BE2C (cell line): Measurements from ENCODE around the gene ZNF335.

ENCODE experiments used
- DNase-seq: peaks from one replicate; pipeline ENCODE4 v3.0.0-alpha.2; 2020
- H3K27me3 ChIP-seq: fragments of 250-450 bp; sonication (Bioruptor Pico); 2 replicates; pipeline ENCODE4 v1.5.1; 2020; ENCODE audit warnings: mild to moderate bottlenecking
- H3K36me3 ChIP-seq: fragments of 250-450 bp; sonication (Bioruptor Pico); 2 replicates; pipeline ENCODE4 v1.5.1; 2020; ENCODE audit warnings: mild to moderate bottlenecking
- H3K4me1 ChIP-seq: fragments of 250-450 bp; sonication (Bioruptor Pico); 2 replicates; pipeline ENCODE4 v1.5.1; 2020
- H3K4me3 ChIP-seq: 2 replicates; pipeline ENCODE4 v1.5.1; 2011; ENCODE audit warnings: low read depth, low read length
- H3K9me3 ChIP-seq: fragments of 250-450 bp; sonication (Bioruptor Pico); 2 replicates; pipeline ENCODE4 v1.5.1; 2020
- TF ChIP-seq, protein P1 (sequence below): IDR thresholded peaks from 2 replicates; pipeline ENCODE4 v1.5.1; 2012; ENCODE audit warnings: mild to moderate bottlenecking, low read depth, low read length

Gene ZNF335

DNA sequence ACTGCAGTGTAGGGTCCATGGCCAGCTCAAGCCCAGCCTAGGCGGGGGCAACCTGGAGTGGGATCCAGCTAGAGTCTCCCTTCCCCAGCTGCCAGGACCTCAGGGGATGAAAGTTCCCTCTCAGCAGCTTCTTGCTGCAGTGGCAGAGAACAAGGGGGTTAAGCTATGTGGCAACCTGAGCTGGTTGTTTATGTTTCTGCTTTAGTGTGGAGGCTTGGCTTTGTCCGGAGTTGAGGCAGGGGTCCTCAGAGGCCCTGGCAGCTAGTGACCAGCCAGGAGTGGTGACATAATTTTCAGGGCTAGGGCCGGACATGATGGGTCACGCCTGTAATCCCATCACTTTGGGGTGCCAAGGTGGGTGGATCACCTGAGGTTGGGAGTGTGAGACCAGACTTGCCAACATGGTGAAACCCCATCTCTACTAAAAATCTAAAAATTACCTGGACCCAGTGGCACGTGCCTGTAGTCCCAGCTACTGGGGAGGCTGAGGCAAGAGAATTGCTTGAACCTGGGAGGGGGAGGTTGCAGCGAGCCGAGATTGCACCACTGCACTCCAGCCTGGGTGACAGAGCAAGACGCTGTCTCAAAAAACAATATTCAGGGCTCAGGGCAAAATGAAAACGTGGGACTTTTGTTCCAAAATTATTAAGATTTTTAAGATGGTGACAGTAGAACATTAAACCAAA, 46.0 kb downstream of the ZNF335 start:
- TF ChIP-seq, protein P1, sequence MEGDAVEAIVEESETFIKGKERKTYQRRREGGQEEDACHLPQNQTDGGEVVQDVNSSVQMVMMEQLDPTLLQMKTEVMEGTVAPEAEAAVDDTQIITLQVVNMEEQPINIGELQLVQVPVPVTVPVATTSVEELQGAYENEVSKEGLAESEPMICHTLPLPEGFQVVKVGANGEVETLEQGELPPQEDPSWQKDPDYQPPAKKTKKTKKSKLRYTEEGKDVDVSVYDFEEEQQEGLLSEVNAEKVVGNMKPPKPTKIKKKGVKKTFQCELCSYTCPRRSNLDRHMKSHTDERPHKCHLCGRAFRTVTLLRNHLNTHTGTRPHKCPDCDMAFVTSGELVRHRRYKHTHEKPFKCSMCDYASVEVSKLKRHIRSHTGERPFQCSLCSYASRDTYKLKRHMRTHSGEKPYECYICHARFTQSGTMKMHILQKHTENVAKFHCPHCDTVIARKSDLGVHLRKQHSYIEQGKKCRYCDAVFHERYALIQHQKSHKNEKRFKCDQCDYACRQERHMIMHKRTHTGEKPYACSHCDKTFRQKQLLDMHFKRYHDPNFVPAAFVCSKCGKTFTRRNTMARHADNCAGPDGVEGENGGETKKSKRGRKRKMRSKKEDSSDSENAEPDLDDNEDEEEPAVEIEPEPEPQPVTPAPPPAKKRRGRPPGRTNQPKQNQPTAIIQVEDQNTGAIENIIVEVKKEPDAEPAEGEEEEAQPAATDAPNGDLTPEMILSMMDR, result no peak
- no peaks in the 10 kb centered on the region for H3K4me1 ChIP-seq
- no peaks in the 10 kb centered on the region for H3K27me3 ChIP-seq

GRCh38 chr20:45924391-45925261, 47.4 kb downstream of the ZNF335 start:
- no peak for DNase-seq
- Histone ChIP-seq H3K9me3 (no peaks in the 10 kb centered on the region), H3K4me3 (no peak overlapping the region), H3K27me3 (no peaks in the 10 kb centered on the region), H3K36me3 (no peaks in the 10 kb centered on the region), H3K4me1 (no peaks in the 10 kb centered on the region)
- TF ChIP-seq, protein P1, result no peak

More for the DNA sequence above, 46.0 kb downstream of the ZNF335 start:
- Histone ChIP-seq H3K9me3 (no peaks in the 10 kb centered on the region), H3K4me3 (no peak overlapping the region), H3K36me3 (no peaks in the 10 kb centered on the region)
- DNase-seq, result no peak

- Histone ChIP-seq H3K9me3 (no peaks in the 10 kb centered on the region), H3K27me3 (no peaks in the 10 kb centered on the region), H3K4me1 (no peaks in the 10 kb centered on the region), H3K36me3 (no peaks in the 10 kb centered on the region), H3K4me3 (no peak overlapping the region)
- DNase-seq, result no peak
- TF ChIP-seq, protein P1, result no peak
Observed at GRCh38 chr20:45921337-45922189, 50.4 kb downstream of the ZNF335 start.

DNA sequence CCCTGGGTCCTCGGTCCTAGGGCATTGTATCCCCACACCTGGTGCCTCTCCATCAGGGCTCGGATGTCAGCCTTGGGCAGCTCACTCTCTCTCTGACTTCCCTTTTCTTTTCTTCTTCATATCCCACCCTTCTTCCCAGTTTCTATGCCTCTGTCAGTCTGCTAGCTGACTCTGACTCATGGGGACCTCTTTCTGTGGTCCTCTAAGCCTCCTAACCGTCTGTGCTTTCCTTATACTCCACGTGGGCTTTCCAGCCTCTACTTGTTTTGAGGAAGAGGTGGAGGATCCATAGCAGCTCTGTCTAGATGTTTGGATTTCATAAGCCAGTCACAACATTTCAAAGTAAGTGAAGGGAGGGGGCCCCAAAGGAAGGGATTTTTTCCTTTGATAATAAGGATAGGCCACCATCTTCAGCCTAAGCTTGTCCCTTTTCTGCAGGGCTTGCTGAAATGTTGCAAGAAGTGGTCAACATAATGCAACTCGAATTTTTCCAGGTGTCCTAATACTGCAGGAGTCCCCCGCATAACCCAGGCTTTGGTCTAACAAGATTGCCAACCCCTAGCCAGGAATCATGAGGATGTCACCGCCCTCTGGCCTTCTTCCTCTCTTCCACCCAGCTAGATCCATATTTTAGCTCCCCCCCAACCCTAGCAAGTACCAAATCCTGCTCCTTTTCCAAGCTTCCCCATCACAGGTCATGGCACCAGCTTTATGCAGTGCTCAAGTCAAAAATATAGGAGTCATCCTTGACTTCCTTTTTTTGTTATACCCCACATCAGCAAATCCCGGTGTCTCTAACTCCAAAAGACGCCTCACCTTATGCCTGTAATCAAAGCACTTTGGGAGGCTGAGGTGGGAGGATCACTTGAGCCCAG, 51.3 kb downstream of the ZNF335 start:
- no peaks in the 10 kb centered on the region for H3K36me3 ChIP-seq
- no peaks in the 10 kb centered on the region for H3K9me3 ChIP-seq
- no peaks in the 10 kb centered on the region for H3K27me3 ChIP-seq
- no peak overlapping the region for H3K4me3 ChIP-seq
- no peaks in the 10 kb centered on the region for H3K4me1 ChIP-seq
- TF ChIP-seq, protein P1, result no peak
- DNase-seq, result no peak

- TF ChIP-seq, protein P1, result no peak
- Histone ChIP-seq H3K27me3 (no peaks in the 10 kb centered on the region), H3K9me3 (no peaks in the 10 kb centered on the region), H3K4me1 (no peaks in the 10 kb centered on the region), H3K4me3 (no peak overlapping the region), H3K36me3 (no peaks in the 10 kb centered on the region)
- no peak for DNase-seq
Observed at GRCh38 chr20:45919542-45920399, 52.2 kb downstream of the ZNF335 start.
